Stimulated activated CD4-positive, alpha-beta T cell treated with anti-CD3 and anti-CD28 coated beads, TNF-alpha, amount 100 ng/mL, for 24 hours (primary cell): ENCODE data around the gene HHLA2.
A peak's percentile ranks its signal among the peaks of the same experiment; 100 is the strongest.

Source experiments
- DNase-seq, 3 experiments: peaks; one replicate each; pipeline ENCODE4 v3.0.0-alpha.2; 2020; ENCODE audit warnings: low read depth in 3 of 3

Gene HHLA2

GRCh38 chr3:108393128-108393900, 97.0 kb downstream of the HHLA2 start:
- no peak for DNase-seq

- DNase-seq = no peak
Measured at GRCh38 chr3:108394016-108394415, 97.7 kb downstream of the HHLA2 start.

DNA sequence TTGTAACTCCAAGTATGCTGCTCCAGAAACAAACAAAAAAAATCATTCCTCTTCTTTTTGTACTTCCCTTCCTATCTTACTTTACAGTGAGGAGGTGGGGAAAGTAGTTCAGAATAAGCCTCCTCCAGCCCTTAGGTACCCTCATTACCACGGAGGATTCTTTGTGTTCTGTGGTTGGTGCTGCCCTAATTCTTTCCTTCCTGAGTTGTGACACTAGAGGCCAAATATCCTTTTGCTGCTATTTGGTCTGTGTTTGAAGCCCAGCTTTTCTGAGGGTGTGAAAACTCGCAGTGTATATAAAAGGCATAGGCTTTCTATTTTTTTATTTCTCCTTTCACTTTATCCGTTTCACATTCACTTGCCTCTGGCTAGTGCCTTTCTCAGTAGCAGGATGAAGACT, 98.2 kb downstream of the HHLA2 start:
- no peak for DNase-seq

GRCh38 chr3:108396336-108396735, 100.0 kb downstream of the HHLA2 start:
- no peak for DNase-seq

- no peak for DNase-seq
Measured at GRCh38 chr3:108398510-108398909, 102.2 kb downstream of the HHLA2 start.

DNA sequence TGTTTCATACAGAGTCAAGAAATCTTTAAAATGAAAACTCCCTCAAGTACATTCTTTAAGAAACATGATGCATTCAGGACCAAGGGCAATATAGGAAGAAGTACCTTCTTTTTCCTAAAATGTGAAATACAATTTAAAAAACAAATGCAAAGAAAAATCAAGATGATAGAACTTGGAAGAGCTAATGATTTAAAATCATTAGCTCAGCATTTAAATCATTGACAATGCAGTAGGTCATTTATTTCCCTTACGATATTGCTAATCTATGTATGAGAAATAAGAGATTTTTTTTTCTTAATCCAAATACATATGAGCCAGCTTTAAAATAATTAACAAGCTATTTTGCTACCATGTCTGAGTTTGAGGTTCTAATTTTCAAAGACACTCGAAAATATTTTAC, 105.5 kb downstream of the HHLA2 start:
- DNase-seq = no peak

DNA sequence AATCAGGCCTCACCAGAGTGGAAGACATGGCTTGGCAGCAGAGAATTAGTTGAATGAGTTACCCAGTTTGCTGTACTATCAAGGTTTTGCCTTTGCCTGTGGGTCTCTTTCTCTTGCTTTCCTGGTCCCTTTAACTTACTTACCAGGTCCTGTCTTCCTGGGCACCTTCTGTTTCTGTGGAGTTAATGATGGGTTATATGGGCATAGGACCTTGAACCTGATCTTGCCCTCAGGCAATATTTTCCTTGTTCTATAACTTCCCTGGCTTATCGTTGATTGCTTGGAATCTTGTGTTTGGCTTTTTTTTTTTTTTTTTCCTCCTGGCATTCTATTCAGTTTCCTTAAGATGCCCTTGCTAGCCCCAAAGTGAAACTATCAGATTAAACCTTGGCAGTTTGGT, 106.8 kb downstream of the HHLA2 start:
- no peak for DNase-seq

GRCh38 chr3:108403686-108404345, 107.5 kb downstream of the HHLA2 start:
- DNase-seq = no peak

- no peak for DNase-seq
Measured at GRCh38 chr3:108404368-108404767, 108.0 kb downstream of the HHLA2 start.

DNA sequence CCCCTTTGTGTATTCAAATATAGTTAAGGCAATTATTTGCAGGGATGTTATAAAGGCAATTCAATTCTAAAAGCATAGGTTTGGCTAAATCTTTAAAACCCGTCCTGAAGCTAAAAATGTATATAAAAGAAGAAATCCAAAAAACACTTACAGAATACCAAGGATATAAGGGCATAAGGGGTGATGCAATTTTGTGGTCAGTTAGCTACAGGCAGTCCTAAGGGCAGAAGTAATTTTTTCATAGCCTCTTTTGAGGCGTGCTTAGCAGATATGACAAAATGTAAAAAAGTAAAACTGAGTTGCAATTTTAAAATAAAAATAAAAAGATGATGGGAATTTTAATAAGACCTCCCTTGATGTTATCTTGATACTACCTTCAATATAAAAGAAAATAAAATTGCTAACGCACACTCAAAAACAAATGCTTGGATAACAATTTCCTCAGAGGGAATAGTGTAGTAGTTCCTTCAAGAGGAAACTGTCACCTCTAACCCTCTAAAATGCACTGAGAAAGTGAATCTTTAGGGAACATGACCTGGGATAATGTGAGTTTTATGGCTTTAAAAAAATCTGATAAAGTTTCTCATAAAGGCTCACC, 109.8 kb downstream of the HHLA2 start:
- DNase-seq = no peak

DNA sequence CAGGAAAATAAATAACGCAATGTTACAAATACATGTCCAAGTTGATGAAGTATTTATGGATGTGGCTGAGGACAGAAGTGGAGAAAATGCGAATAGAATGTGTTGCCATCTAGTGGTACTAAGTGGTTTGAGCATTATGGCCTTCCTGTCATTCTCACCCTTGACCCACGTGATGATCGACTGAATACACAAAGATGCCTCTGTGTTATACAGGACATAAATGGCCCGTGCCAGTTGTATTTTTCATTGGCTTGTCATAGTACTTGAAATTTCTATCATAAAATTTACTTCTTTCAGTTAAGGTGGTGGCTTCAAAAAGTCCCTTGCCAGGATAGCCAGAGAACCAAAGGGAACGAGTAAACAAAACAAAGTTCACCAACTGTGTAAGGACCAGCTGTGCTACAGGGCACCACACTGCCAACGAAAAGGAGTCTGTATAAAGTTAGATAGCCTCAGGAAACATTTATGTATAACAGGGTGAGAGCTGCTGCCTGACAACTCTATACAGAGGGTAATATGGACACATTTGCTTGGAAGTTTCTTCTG, 110.4 kb downstream of the HHLA2 start:
- DNase-seq = peak in 1 of 3 experiments; percentile 15

DNA sequence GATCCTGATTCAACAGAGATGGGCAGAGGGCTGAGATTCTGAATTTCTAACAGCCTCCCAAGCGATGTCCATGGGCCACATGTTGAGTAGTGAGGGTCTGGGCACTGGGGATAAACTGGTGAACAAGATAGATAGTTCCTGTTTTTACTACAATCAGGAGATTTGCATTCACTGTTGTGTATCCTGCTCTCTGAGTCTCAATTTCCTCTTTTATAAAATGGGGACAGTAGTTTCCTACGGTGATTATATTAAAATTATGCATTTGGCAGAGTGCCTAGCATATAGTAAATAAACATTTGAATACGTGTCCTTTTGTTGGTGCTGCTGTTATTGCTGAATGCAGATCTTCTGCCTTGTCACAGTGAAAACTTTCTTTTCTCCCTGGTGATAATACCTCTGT, 111.5 kb downstream of the HHLA2 start:
- no peak for DNase-seq

GRCh38 chr3:108408883-108409799, 112.8 kb downstream of the HHLA2 start:
- DNase-seq = no peak

DNA sequence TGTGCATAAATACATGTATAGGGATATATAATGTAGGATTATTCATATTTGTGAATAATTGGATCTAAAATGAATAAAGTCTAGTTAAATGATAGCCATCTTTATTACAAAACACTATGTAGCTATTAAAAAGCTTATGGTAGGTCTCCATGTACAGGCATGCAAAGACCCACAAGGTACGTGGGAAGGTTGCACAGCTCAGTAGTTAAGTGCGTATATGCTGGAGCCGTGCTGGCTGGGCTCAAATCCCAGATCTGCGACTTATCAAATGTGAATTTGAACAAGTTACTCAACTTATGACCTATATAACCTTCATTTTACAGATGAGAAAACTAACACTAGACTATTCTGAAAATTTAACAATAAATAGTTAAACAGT, 113.4 kb downstream of the HHLA2 start:
- no peak for DNase-seq

- DNase-seq = no peak
Measured at GRCh38 chr3:108410531-108410984, 114.2 kb downstream of the HHLA2 start.

DNA sequence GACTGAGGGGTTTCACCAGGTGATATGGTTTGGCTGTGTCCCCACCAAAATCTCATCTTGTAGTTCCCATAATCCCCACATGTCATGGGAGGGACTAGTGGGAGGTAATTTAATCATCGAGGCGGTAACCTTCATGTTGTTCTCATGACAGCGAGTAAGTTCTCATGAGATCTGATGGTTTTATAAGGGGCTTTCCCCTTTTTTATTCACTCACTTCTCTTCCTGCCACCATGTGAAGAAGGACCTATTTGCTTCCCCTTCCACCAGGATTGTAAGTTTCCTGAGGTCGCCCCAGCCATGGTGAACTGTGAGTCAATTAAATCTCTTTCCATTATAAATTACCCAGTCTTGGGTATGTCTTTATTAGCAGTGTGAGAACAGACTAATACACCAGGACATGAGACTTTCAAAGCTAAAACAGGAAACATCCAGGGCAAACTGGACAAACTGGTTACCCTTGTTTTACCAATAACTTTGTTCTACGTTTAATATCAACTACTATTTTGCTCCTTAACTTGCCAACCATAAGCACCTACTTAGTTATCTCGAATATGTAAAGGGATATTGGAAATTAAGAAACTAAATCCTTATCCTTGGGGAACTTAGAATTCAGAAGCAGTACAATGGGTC, 115.9 kb downstream of the HHLA2 start:
- no peak for DNase-seq

DNA sequence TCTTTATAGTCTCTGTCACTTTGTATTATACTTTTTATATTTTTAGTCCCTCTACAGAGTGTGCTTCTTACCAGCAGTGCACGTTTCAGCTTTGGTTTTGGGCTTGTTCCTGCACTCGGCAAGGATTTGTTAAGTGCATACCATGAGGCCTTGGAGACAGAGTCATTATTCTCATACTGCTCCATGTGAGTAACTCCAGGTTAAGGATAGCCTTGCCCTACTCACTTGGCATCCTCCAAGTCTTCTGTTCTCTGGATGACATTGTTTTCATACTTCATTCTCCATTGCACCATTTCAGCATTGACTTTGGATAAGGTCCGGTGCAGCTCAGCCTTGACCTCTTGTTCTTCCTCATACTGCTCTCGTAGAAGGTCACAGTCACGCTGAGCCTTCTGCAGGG, 117.7 kb downstream of the HHLA2 start:
- no peak for DNase-seq

DNA sequence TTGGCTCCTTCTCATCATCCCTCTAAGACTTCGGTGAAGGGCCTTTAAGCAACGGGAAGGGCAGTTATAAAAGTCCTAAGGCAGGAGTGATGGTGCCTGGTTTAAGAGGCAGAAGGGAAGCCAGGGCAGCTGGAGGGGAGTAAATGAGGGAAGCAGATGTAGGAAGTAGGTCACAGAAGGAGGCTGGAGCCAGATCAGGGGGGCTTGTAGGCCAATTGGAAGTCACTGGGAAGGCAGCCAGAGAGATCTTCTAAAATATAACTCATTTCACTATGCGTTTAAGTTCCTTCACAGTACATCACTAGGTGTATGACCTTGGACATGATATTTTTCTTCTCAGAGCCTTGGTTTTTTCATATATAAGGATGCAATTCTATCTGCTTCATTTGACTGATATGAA, 119.3 kb downstream of the HHLA2 start:
- DNase-seq = no peak

DNA sequence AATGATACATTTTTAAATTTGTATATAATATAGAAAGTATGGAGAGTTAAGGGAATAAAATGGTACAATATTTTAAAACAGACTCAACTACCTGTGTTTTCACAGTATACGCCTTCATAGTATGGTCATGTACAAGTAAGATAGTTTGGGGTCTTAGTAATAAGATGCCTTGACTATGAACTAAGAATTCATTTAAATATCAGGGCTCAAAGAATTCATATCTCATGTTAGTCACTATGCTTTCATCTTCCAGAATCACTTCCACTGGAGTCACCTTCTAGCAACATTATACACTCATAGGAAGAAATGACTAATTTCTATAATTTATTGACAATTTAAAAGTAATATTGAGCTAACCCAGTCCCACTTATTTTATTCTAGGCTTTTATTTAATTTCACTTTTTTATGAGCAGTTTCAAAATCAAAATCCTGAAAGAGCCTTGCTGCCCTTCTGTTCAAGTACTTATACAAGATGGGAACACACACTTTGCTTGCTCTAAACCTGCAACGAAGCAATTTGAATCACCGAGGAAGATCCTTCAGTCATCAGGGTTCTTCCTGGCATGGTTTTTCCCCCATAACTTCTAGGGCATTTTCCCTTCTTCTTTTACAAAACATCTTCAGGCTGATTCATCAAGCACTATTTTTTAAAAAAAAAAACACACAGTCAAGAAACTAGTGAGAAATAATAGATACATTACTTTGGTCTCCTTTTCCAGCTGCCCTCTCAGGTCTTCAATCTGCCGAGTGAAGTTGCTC, 119.9 kb downstream of the HHLA2 start:
- no peak for DNase-seq

GRCh38 chr3:108420926-108421325, 124.6 kb downstream of the HHLA2 start:
- DNase-seq = no peak
